Skeletal muscle satellite cell (primary cell): Measurements from ENCODE around the gene SIM1. TPM values are rescaled to one million over a fixed set of nuclear protein-coding genes. Genes with fewer than 3 reads are reported as not detected.

Source experiments
- H3K27me3 ChIP-seq: 2 replicates; pipeline ENCODE4 v1.7.0; 2013; ENCODE audit warnings: low read length; ENCODE audit not compliant: control insufficient read depth, insufficient read depth
- H3K36me3 ChIP-seq: 2 replicates; pipeline ENCODE4 v1.7.0; 2013; ENCODE audit warnings: mild to moderate bottlenecking, control low read depth, low read length; ENCODE audit not compliant: insufficient read depth
- H3K4me1 ChIP-seq: 2 replicates; pipeline ENCODE4 v1.7.0; 2013; ENCODE audit warnings: low read length; ENCODE audit not compliant: control insufficient read depth, insufficient read depth
- H3K4me2 ChIP-seq: 2 replicates; pipeline ENCODE4 v1.7.0; 2013; ENCODE audit warnings: mild to moderate bottlenecking, low read length
- H3K4me3 ChIP-seq: 2 replicates; pipeline ENCODE4 v1.7.0; 2013; ENCODE audit warnings: low read length
- H3K9ac ChIP-seq: 2 replicates; pipeline ENCODE4 v1.7.0; 2013; ENCODE audit warnings: mild to moderate bottlenecking, low read depth, low read length, moderate library complexity
- H3K9me3 ChIP-seq: replicated peaks from 2 replicates; pipeline ENCODE4 v1.7.0; 2013; ENCODE audit warnings: mild to moderate bottlenecking, control low read depth, low read length
- total RNA-seq: library from RNA; depleted of rRNA; stranded (reverse); fragments of >200 nt; gene quantifications from 2 replicates; pipeline ENCODE4 v1.2.3, GENCODE V29; 2012; rRNA removed

The SIM1 gene, protein sequence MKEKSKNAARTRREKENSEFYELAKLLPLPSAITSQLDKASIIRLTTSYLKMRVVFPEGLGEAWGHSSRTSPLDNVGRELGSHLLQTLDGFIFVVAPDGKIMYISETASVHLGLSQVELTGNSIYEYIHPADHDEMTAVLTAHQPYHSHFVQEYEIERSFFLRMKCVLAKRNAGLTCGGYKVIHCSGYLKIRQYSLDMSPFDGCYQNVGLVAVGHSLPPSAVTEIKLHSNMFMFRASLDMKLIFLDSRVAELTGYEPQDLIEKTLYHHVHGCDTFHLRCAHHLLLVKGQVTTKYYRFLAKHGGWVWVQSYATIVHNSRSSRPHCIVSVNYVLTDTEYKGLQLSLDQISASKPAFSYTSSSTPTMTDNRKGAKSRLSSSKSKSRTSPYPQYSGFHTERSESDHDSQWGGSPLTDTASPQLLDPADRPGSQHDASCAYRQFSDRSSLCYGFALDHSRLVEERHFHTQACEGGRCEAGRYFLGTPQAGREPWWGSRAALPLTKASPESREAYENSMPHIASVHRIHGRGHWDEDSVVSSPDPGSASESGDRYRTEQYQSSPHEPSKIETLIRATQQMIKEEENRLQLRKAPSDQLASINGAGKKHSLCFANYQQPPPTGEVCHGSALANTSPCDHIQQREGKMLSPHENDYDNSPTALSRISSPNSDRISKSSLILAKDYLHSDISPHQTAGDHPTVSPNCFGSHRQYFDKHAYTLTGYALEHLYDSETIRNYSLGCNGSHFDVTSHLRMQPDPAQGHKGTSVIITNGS
- total RNA-seq = 0.25 and 2.6 TPM in 2 replicates

DNA sequence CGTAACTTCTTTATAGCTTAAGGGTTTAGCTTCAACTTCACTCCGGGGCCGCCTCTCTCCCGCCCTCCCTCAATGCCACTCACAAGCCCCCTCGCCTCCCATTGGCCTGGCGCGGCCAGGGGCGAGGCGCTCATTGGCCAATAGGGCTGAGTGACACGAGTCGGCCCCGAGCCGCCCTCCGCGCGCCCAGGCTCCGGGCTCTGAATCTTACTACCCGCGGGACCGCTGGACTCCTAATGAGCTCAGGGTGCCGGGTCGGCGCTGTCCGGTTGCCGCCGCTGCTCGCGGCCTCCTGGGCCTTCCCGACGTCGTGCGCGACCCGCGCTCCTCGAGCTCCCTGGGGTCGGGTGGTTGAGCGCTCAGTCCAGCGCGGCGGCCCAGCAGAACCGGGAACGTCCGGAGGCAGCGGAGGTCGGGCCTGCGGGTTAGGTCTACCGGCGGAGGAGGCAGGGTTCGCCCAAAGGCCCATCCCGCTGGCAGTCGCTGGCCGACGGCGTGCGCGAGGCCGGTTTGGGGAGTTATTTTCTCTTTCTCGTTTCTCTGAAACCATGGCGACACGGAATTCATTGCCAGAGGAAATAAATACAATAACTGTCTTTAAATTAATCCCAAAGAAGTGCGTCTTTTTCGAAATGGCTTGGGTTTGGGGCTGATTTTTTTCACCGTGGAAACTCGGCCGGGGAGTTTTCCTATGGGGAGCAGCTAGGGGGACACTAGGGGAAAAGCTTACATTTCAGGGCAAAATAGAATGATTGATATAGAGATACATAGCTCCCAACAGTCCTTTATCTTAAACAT is at the start of gene SIM1:
Gene SIM1 (minus strand): TSS at position 19 of the 798 bp plus-strand sequence. CDS start 1,453 bp downstream, outside the sequence.
- Histone ChIP-seq H3K4me3 (peak within 1 kb of the TSS; percentile 80), H3K4me1 (peaks cover 5% of the 10 kb centered on the region), H3K27me3 (no peaks in the 10 kb centered on the region), H3K36me3 (no peaks in the 10 kb centered on the region), H3K9ac (peak within 1 kb of the TSS; percentile 92), H3K9me3 (no peaks in the 10 kb centered on the region), H3K4me2 (peak within 1 kb of the TSS; percentile 93)

DNA sequence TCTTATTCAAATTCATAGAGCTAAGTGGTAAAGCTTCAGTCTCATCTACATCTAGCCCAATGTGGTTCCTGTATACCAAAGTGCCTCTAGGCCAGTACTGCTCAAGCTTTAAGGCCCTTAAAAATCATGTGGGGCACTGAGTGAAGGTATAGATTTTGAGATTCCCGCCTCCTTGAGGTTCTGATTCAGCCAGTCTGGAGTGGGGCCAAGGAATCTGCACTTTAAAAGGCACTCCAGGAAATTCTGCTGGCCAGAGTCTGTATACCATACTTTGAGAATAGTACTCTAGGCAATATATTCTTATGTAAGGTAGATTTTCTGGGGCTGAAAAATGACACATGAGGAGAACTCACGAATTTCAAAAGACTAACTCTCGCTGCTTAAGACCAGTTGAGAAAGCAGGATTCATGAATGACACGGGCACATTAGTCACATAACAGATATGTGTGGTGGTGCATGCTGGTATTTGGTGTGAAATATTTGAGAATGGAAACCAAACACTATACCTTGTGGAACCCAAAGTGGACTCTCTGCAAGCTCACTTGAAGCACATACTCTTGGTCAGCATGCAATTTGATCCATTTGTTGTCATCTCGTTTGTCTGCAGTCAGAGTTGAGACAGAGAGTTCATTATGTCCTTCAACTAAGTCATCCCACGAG is 47.6 kb upstream of the SIM1 start:
- H3K4me1 ChIP-seq = peaks cover 12% of the 10 kb centered on the region
- no peak overlapping the region for H3K4me3 ChIP-seq
- H3K27me3 ChIP-seq = no peaks in the 10 kb centered on the region
- no peak overlapping the region for H3K4me2 ChIP-seq
- H3K9me3 ChIP-seq = no peaks in the 10 kb centered on the region
- H3K9ac ChIP-seq = no peak overlapping the region
- peaks cover 24% of the 10 kb centered on the region for H3K36me3 ChIP-seq

DNA sequence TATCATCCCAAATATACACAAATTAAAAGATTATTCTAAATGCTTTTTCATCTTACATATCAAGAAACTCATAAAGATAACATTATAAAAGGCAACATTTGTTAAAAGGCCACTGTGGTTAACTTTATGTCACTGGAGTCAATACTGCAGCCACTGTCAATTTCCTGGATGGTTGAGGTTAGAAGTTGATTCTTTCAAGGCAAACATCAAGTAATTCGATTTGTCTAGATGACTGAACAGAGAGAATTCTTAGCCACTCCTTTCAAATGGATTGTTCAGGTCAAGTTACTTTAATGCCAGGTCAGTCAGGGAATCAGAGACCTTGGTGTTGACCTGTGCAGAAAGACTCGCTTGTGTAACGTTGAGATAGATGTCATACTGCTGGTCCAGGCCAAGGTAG is 44.4 kb upstream of the SIM1 start:
- Histone ChIP-seq H3K4me1 (peaks cover 38% of the 10 kb centered on the region), H3K27me3 (no peaks in the 10 kb centered on the region), H3K9me3 (no peaks in the 10 kb centered on the region), H3K36me3 (peaks cover 16% of the 10 kb centered on the region), H3K9ac (no peak overlapping the region), H3K4me2 (no peak overlapping the region), H3K4me3 (no peak overlapping the region)

DNA sequence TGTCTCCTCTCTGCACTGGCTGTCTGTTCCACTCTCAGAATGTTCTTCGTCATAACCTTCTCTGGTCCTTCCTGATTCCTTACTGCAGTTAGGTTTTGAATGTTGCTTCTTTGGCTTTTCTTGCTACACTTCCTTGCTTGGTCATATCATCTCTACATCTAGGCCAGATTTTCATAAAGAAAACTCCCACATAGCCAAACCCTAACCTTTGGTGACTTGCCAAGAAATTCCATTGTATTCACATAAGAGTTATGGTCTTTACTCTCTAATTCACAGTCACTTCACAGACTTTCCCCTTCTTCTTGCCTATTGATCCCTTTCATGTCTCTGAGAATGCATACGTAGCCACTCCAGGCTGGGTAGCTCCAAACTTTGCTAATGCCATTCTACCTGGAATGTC is 41.9 kb upstream of the SIM1 start:
- H3K27me3 ChIP-seq = no peaks in the 10 kb centered on the region
- no peak overlapping the region for H3K4me2 ChIP-seq
- peaks cover 42% of the 10 kb centered on the region for H3K4me1 ChIP-seq
- no peaks in the 10 kb centered on the region for H3K9me3 ChIP-seq
- H3K4me3 ChIP-seq = no peak overlapping the region
- peaks cover 9% of the 10 kb centered on the region for H3K36me3 ChIP-seq
- no peak overlapping the region for H3K9ac ChIP-seq

DNA sequence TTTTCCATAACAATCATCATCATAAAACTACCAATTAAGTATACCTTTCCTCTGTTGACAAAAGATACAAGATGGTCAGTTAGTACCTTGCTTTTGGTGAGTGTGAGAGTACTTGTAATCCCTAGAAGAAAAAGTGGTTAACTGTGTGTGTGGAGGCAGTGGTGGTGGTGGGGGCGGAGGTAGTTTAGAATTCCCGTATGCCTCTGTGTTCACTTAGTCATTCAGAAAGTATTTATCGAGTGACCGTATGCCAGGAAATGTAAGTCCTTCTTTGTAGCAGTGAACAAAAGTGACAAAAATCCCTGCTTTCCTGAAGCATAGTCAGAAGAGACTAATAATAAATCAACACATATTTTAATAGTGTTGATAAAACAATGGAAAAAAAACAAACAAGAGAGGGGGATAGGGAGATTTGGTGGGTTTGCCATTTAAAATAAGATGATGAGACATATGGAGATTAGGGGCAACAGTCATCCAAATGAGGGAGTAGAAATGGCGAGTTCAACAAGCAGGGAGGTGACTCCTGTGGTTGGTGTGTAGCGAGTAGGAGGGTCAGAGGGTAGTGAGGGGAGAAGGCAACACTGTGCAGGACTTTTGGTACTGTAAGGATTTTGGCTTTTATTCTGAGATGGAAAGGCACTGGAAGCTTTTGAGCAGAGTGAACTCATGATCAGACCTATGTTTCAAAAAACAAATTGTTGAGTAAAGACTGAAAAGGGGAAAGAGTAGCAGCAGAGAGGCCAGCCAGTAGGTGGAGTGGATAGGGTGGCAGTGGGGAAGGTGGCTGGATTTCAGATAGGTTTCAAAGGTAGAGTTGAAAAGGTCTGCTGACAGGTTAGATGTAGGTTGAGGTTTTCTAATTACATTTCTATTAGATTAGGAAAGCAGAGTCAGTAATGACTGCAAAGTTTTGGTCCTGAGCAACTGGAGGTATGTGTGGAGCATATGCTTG is 40.3 kb upstream of the SIM1 start:
- Histone ChIP-seq H3K4me2 (peak overlapping the region; percentile 53), H3K27me3 (no peaks in the 10 kb centered on the region), H3K36me3 (peaks cover 7% of the 10 kb centered on the region), H3K4me3 (peak overlapping the region; percentile 44), H3K9ac (peak overlapping the region; percentile 26), H3K9me3 (no peaks in the 10 kb centered on the region), H3K4me1 (peaks cover 42% of the 10 kb centered on the region)

DNA sequence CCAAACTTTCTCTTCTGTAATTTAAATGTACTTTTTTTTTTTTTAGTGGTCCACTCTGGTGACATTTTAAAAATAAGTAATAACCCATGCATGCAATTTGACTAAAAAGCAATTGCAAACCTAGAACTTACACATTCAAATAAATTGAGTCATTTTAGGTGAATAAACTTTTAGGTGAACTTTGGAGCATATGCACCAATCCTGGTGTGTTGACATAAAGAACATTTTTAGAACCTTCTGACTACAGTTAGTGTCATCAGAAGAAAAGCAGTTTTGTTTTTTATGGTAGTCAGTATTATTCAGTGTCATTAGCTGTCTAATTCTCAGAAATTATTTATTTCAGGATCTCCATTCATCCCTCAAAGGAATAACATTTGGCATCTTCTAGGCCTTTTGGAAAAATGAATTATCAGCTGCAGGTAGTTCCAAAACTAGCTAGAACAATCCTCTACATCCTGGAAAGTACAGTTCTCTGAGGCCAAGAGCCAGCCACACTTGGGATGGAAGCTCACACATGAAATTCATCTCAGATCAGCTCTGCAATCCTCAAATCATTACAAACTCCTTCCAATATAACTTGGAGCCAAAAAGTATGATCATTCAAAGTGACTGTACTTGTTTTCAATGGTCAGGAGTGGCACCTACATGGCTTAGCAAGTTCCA is 38.5 kb upstream of the SIM1 start:
- no peak overlapping the region for H3K9ac ChIP-seq
- no peaks in the 10 kb centered on the region for H3K36me3 ChIP-seq
- H3K4me3 ChIP-seq = no peak overlapping the region
- no peaks in the 10 kb centered on the region for H3K9me3 ChIP-seq
- H3K4me2 ChIP-seq = no peak overlapping the region
- H3K27me3 ChIP-seq = no peaks in the 10 kb centered on the region
- peaks cover 42% of the 10 kb centered on the region for H3K4me1 ChIP-seq

DNA sequence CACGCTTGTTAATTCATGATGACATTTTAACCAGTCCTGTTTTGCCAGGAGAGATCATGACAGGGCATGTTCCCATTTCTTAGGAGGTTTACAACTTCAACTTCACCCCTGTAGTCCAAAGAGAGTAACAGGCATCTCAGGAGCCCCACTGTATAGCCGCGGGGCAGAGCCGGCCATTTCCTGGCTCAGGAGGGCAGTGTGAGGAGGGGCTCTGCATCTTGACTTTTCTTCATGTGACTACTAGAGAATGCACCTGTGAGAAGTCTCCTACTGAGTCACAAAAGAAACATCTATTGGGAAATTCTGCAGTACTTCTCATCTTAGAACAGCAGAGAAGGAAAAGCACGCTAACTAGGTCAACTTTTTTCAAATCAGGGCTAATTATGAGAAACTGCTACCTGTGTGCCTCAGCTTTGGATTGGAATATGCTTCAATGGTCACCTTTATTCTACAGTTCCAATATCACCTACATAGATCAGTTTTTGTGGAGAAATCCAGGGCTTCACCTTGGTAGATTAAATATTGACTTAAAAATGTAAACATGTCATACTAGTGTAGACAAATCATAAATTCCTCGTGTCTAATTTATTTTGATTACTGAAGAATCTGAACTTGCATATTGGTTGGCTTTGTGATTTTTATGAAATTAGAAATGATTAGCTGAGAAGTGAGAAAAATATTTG is 28.6 kb upstream of the SIM1 start:
- Histone ChIP-seq H3K9ac (no peak overlapping the region), H3K9me3 (no peaks in the 10 kb centered on the region), H3K4me3 (no peak overlapping the region), H3K4me1 (peaks cover 3% of the 10 kb centered on the region), H3K27me3 (no peaks in the 10 kb centered on the region), H3K4me2 (no peak overlapping the region), H3K36me3 (no peaks in the 10 kb centered on the region)

DNA sequence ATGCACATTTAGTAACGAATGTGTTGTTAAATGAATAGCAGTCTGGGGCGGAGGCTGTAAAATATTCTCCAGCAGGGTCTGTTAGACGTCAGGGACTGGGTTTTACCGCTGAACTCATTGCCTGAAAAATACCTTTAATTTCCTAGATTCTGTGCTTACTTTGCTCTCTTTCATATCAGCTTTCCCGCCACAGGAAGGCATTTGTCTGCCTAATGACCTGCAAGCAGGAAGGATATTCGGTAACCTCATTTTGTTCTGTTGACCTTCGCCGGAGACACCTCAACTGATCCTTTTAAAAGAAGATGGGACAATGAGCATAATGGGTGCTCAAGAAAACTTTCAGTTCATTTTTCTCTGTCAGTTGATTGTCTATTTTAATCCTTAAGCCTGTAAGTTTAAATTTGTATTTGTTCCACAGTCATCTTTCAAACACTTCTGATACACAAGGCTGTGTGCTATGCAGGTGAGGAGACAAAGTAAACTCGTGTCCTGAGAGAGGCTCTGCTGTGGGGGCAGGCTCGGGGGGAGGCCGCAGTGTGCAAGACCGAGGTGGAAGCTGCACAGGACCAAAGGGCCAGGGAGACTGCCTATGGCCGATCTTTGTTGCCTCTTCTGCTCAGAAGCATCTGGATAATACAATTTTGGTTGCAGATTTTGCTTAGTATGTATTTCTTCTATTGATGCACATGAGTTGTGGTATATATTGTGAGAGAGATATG is 27.4 kb upstream of the SIM1 start:
- no peaks in the 10 kb centered on the region for H3K9me3 ChIP-seq
- H3K36me3 ChIP-seq = no peaks in the 10 kb centered on the region
- H3K4me1 ChIP-seq = peaks cover 7% of the 10 kb centered on the region
- H3K27me3 ChIP-seq = no peaks in the 10 kb centered on the region
- no peak overlapping the region for H3K4me2 ChIP-seq
- H3K4me3 ChIP-seq = no peak overlapping the region
- H3K9ac ChIP-seq = no peak overlapping the region

DNA sequence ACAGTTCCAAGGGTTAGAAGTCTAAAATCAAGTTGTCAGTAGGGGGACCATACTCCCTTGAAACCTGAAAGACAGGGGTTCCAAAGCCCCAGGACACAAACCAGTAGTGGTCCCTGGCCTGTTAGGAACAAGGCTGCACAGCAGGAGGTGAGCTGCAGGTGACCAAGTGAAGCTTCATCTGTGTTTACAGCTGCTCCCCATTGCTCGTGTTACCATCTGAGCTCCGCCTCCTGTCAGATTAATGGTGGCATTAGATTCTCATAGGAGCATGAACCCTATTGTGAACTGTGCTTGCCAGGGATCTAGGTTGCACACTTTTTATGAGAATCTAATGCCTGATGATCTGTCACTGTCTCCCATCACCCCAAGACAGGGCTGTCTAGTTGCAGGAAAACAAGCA is 25.3 kb upstream of the SIM1 start:
- H3K9me3 ChIP-seq = no peaks in the 10 kb centered on the region
- no peak overlapping the region for H3K4me3 ChIP-seq
- H3K36me3 ChIP-seq = no peaks in the 10 kb centered on the region
- no peak overlapping the region for H3K9ac ChIP-seq
- no peaks in the 10 kb centered on the region for H3K27me3 ChIP-seq
- peaks cover 7% of the 10 kb centered on the region for H3K4me1 ChIP-seq
- no peak overlapping the region for H3K4me2 ChIP-seq
